A549 (cell line): ENCODE measurements around the gene PBX1.

Experiments used
- EHF ChIP-seq: fragments of 250-450 bp; sonication (Bioruptor Pico); IDR thresholded peaks from 2 replicates; pipeline ENCODE4 v1.5.0; 2020; ENCODE audit warnings: mild to moderate bottlenecking
- EP300 ChIP-seq, 2 experiments: fragments of >200 bp; sonication (Bioruptor Twin); formaldehyde crosslinking; IDR thresholded peaks; 2 replicates in 1 of 2; 3 replicates in 1 of 2; pipeline ENCODE4 v1.6.1; 2016 to 2017
- GATA3 ChIP-seq: IDR thresholded peaks from 2 replicates; pipeline ENCODE4 v1.6.1; 2012; ENCODE audit warnings: borderline replicate concordance
- PBX3 ChIP-seq: IDR thresholded peaks from 2 replicates; pipeline ENCODE4 v1.6.1; 2012
- POLR2A ChIP-seq: IDR thresholded peaks from 2 replicates; pipeline ENCODE4 v1.6.1; 2012; ENCODE audit warnings: mild to moderate bottlenecking, low read length
- TF ChIP-seq, protein P1 (sequence below): fragments of >200 bp; sonication (Bioruptor Twin); formaldehyde crosslinking; IDR thresholded peaks from 3 replicates; pipeline ENCODE4 v1.5.1; 2016
- TF ChIP-seq, protein P2 (sequence below): fragments of 450-650 bp; IDR thresholded peaks from 2 replicates; pipeline ENCODE4 v1.6.1; 2014; ENCODE audit warnings: antibody characterized with exemption

DNA sequence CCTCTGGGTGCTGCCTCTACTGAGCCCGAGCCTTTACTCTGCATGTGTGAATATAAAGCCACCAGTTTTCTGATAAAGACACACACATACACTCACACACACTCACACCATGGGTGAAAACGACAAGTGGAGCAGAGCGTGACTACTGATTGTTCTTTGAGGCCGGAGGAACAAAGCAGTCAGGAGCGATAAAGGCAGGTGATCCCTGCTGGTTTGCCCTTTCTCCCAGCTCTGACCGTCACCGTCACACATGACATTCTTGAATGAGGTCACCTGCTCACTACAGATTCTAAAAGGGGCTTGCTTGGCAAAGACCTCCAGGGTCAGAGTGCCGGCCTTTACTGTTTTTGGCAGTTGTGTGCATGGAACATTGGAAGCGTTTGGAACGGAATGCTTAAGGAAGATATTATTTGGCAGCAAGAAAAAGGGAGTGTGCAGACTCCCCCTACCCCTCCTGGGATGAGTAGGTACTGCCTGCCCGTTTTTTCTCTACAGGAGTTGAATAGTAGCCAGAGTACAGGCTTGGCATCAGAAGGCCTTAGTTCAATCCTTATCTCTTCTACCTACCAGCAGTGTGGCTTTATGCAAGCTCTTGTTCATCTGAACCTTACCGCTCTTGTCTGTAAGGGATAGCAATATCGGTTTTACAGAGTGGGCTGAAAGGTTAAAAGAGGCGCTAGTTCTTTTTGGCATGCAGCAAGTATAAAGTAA lies 79.7 kb downstream of the PBX1 start:
- TF ChIP-seq, protein P1, sequence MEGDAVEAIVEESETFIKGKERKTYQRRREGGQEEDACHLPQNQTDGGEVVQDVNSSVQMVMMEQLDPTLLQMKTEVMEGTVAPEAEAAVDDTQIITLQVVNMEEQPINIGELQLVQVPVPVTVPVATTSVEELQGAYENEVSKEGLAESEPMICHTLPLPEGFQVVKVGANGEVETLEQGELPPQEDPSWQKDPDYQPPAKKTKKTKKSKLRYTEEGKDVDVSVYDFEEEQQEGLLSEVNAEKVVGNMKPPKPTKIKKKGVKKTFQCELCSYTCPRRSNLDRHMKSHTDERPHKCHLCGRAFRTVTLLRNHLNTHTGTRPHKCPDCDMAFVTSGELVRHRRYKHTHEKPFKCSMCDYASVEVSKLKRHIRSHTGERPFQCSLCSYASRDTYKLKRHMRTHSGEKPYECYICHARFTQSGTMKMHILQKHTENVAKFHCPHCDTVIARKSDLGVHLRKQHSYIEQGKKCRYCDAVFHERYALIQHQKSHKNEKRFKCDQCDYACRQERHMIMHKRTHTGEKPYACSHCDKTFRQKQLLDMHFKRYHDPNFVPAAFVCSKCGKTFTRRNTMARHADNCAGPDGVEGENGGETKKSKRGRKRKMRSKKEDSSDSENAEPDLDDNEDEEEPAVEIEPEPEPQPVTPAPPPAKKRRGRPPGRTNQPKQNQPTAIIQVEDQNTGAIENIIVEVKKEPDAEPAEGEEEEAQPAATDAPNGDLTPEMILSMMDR: no peak
- TF ChIP-seq GATA3 (no peak), POLR2A (no peak), EHF (CRISPR knock-in tag) (no peak), PBX3 (no peak), EP300 (IDR thresholded peaks at IDR 0.05) (no peak)
- TF ChIP-seq, protein P2, sequence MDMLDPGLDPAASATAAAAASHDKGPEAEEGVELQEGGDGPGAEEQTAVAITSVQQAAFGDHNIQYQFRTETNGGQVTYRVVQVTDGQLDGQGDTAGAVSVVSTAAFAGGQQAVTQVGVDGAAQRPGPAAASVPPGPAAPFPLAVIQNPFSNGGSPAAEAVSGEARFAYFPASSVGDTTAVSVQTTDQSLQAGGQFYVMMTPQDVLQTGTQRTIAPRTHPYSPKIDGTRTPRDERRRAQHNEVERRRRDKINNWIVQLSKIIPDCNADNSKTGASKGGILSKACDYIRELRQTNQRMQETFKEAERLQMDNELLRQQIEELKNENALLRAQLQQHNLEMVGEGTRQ: no peak
